HG03135 (cell line): ENCODE measurements around the gene GRID1.

Source experiments
- ATAC-seq: cut with Tn5 transposase; IDR thresholded peaks from one replicate; pipeline ENCODE4 v1.9.1; 2021; ENCODE audit warnings: mild to moderate bottlenecking, moderate library complexity; ENCODE audit not compliant: unreplicated experiment

The GRID1 gene

GRCh38 chr10:86218160-86218559 is 148.4 kb downstream of the GRID1 start:
- ATAC-seq: no peak

DNA sequence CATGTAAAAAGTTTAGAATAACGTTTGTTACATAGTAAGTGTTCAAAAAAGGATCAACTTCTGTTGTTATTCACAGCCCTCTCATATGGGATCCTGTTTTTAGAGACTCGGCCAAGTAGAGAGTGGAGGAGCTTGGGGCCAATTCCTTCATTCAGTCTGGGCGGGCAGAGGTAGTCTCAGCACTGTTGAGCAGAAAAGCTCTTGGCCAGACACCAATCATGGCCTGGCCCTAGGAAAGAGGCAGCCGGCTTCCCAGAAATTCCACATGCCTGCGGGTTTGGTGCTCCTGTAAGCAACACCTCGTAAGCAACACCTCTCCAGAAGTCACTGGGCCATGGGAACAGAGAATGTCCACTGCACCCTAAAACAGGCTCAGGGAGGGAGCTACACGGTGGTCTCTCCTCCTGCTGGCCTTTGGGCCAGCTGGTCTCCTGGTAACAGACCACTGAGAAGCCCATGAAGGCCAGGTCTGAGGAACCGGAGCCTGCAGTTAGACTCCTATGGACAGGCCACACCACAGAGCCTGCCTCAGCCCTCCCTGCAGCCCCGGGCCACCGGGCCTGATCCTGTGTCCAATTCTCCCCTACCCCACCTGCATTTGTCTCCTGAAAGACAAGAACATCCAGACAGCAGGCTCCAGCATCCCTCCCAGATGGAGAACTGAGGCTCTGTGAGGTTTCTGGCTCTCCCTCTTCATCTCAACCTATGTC is 149.1 kb downstream of the GRID1 start:
- no peak for ATAC-seq

- no peak for ATAC-seq
These were observed 149.7 kb downstream of the GRID1 start for GRCh38 chr10:86216886-86217285.

GRCh38 chr10:86215712-86216111 is 150.9 kb downstream of the GRID1 start:
- no peak for ATAC-seq

GRCh38 chr10:86215046-86215445 is 151.5 kb downstream of the GRID1 start:
- no peak for ATAC-seq

DNA sequence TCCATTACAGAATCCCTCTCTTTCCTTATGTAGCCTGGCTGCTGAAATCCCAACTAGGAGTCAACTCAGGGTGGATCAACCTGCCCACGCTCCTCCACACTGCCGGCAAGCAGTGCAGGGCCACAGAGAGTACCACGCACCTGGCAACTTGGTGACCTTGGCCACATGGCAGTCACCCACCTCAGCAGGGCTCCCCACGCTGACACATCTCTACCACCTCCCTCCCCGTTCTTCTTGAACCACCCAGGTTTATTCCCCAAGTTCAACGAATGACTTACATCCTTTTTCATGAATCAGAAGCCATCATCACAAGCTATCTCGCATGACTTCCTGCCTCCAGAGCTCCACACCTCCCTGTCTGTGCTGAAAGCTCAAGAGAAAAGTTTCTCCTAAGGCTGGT is 153.4 kb downstream of the GRID1 start:
- no peak for ATAC-seq

DNA sequence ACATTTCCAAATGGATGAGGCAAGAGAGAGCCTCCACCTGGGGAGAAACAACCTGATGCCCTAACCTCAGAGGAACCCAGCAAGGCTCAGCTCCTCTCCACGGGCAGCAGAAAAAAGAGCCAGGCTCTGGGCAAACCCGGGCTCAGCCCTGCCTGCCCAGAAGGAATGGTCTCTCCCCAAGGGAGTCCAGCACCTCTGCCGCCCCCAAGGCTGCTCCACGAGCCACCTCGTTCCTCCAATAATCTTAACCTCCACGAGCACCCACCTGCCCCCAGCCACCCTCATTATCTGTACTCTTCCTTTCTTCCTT is 154.2 kb downstream of the GRID1 start:
- no peak for ATAC-seq

GRCh38 chr10:86211691-86212390 is 154.8 kb downstream of the GRID1 start:
- no peak for ATAC-seq

DNA sequence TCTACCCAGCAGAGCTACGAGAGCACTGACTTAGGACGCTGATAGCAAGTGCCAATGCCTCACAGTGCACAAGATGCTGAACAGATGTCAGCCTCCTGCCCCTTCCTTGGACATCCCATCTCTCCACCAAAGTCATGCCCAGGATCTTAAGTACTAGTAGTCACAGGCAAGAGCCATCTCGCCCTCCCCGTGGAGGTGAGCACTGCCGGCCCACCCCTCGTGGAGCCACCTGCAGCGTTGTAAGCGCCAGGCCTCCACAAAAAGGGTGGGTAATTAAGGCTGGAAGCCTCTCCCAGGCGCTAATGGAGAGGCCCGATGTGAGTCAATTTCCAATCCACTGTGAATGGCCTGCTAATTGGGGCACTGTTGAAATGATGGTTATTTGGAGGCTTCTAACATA is 156.2 kb downstream of the GRID1 start:
- ATAC-seq: no peak

DNA sequence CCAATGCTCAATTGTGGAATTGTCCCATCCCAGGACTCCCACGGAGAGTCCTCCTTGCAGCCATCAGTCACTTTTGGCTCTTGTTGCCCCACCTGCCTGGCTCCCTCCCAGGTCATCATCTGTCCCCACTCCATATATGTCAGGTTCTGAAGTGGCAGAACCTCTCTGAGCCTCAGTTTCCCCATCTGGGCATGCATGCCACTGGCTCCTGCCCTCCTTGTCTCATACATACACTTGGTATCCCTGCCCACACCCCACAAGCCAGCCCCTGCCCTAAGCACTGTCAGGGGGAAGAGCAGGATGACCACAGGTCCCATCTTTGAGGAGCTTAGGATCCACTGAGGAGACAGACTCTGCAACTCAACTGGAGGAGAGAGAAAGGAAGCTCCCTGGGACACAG is 156.9 kb downstream of the GRID1 start:
- no peak for ATAC-seq

- no peak for ATAC-seq
These were observed 159.4 kb downstream of the GRID1 start for GRCh38 chr10:86207226-86207625.

GRCh38 chr10:86206240-86206579 is 160.4 kb downstream of the GRID1 start:
- ATAC-seq: no peak

DNA sequence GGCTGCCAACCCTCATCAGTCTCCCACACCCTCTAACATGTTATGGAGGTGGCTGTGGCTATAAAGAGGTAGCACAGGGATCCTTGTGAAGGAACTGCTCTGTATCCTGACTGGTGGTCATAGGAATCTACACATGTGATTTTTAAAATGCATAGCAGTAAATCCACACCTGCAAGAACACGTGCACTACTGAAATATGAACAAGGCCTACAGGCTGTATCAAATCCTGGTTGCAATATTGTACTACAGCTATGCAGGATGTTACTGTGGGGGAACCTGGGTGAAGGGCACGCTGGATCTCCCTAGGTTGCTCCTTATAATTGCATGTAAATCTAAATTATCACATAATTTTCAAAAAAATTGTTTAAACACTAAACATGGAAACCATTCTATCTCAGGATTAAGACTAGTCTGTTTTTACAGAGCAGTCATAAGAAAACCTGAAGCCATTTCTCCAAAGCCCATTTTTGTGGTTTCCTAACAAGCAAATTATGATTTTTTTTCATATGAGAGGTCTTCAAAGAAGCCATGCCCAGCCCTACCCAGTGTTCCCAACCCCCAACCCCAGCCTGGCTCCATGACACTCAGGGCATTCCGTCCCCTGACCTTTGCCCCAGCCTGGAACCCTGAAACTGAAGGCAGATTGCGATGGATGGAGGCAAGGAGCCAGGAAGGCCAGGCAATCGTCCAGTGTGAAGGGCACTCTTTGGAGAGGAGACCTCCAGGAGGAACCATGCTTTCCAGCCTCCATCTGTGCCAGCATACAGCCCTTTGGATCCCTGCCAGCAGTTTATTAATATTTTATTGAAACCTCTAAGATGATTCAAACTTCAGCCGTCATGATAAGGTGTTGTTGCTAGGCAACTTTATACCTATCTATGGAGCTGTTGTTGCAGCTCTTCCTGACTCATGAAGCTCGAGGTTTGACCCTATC is 161.0 kb downstream of the GRID1 start:
- no peak for ATAC-seq

GRCh38 chr10:86204421-86205305 is 161.9 kb downstream of the GRID1 start:
- ATAC-seq: no peak

GRCh38 chr10:86203162-86203905 is 163.3 kb downstream of the GRID1 start:
- no peak for ATAC-seq

- ATAC-seq: no peak
These were observed 164.3 kb downstream of the GRID1 start for GRCh38 chr10:86202226-86202735.

GRCh38 chr10:86200867-86201266 is 165.7 kb downstream of the GRID1 start:
- ATAC-seq: no peak

DNA sequence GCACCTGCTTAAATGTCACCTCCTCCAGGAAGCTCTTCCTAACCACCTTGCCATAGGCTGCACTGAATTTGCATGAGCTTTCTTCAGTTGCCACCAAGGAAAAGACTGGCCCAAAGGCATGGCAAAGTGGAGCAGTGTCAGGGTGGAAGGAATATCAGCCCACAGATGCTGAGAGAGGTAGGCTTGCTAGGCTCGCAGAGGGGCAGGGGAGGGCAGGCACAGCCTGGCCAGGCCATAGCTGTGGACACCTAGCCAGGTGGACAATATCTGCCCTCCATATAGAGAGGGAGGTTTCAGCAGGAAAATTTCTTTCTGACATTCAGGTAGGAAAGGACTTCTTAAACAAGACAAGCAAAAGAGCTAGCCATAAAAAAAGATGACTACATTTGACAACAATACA is 166.3 kb downstream of the GRID1 start:
- no peak for ATAC-seq

GRCh38 chr10:86199041-86199440 is 167.6 kb downstream of the GRID1 start:
- ATAC-seq: no peak

- no peak for ATAC-seq
These were observed 168.3 kb downstream of the GRID1 start for GRCh38 chr10:86198271-86198670.
